Measurements from ENCODE around the gene WDR77.

DNA sequence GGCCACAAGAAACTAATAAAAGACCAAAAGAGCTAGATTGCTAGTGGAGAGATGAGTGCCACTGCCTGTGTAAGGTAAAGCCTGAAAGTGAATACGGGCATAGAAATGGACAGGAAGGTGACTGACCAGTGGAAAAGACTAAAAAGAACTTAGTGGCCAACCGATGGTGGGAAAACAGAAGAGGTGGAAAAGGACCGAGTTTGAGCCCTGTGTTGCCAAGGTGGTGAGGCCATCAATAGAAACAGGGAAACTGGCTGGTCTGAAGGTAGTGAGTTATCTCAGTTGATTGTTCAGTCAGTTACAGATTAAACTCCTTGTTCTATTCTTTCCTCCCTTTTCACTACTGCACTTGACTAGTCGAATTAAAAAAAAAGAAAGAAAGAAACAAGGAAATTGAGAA is 2.5 kb downstream of the WDR77 start:
- TF ChIP-seq, protein P1, sequence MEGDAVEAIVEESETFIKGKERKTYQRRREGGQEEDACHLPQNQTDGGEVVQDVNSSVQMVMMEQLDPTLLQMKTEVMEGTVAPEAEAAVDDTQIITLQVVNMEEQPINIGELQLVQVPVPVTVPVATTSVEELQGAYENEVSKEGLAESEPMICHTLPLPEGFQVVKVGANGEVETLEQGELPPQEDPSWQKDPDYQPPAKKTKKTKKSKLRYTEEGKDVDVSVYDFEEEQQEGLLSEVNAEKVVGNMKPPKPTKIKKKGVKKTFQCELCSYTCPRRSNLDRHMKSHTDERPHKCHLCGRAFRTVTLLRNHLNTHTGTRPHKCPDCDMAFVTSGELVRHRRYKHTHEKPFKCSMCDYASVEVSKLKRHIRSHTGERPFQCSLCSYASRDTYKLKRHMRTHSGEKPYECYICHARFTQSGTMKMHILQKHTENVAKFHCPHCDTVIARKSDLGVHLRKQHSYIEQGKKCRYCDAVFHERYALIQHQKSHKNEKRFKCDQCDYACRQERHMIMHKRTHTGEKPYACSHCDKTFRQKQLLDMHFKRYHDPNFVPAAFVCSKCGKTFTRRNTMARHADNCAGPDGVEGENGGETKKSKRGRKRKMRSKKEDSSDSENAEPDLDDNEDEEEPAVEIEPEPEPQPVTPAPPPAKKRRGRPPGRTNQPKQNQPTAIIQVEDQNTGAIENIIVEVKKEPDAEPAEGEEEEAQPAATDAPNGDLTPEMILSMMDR (conservative IDR thresholded peaks at IDR 0.05 in 1 of 2, IDR thresholded peaks at IDR 0.05 in 1 of 2; ENCODE audit: extremely low read depth in 1 of 2, insufficient read depth in 1 of 2, low read depth in 1 of 2, low read length in 2 of 2): no peak
- TF ChIP-seq EZH2 (IDR thresholded peaks at IDR 0.05; ENCODE audit: borderline replicate concordance, low read length): no peak
